ENCODE measurements around the gene SORCS3. TPM values are rescaled to one million over a fixed set of nuclear protein-coding genes. Genes with fewer than 3 reads are reported as not detected.

SORCS3 gene
- total RNA-seq, 3 donors from 2014 or later, result 0.60 TPM; not detected in 2

DNA sequence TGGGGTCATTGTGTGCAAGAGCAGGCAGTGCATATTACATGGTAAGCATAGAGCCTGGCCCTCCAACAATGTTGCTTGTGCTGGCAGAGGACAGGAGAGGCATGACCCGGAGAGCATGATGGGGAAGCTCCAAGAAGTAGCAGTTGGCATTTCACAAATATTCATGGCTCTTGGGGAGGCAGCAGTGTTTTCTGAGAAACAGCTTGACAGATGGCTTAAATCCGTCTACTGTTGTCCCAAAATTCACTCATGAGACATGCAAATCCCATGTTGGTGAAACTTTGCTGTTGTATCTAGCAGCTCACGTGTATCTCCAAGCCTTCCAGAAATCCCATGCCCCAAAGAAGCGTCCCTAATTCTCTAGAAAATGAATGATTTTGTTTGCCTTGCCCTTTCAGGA is 487.0 kb downstream of the SORCS3 start:
- no peaks in the 10 kb centered on the region for H3K36me3 ChIP-seq (ENCODE audit: low read depth)
- H3K4me3 ChIP-seq, result no peak overlapping the region
- H3K4me1 ChIP-seq (ENCODE audit: low read depth), result no peaks in the 10 kb centered on the region
- H3K9me3 ChIP-seq, result no peaks in the 10 kb centered on the region
- ATAC-seq (no peak), DNase-seq (no peak)
- TF ChIP-seq, protein P1, sequence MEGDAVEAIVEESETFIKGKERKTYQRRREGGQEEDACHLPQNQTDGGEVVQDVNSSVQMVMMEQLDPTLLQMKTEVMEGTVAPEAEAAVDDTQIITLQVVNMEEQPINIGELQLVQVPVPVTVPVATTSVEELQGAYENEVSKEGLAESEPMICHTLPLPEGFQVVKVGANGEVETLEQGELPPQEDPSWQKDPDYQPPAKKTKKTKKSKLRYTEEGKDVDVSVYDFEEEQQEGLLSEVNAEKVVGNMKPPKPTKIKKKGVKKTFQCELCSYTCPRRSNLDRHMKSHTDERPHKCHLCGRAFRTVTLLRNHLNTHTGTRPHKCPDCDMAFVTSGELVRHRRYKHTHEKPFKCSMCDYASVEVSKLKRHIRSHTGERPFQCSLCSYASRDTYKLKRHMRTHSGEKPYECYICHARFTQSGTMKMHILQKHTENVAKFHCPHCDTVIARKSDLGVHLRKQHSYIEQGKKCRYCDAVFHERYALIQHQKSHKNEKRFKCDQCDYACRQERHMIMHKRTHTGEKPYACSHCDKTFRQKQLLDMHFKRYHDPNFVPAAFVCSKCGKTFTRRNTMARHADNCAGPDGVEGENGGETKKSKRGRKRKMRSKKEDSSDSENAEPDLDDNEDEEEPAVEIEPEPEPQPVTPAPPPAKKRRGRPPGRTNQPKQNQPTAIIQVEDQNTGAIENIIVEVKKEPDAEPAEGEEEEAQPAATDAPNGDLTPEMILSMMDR (IDR thresholded peaks at IDR 0.05), result no peak
- intact Hi-C loops (cut with DNase I, micrococcal nuclease), result no loop called here

GRCh38 chr10:105138358-105138757 is 497.3 kb downstream of the SORCS3 start:
- Histone ChIP-seq H3K36me3 (ENCODE audit: low read depth) (no peaks in the 10 kb centered on the region), H3K4me3 (no peak overlapping the region), H3K9me3 (no peaks in the 10 kb centered on the region), H3K4me1 (ENCODE audit: low read depth) (no peaks in the 10 kb centered on the region)
- ATAC-seq (no peak), DNase-seq (no peak)
- TF ChIP-seq, protein P1 (IDR thresholded peaks at IDR 0.05), result no peak
- intact Hi-C loops (cut with DNase I, micrococcal nuclease), result no loop called here

DNA sequence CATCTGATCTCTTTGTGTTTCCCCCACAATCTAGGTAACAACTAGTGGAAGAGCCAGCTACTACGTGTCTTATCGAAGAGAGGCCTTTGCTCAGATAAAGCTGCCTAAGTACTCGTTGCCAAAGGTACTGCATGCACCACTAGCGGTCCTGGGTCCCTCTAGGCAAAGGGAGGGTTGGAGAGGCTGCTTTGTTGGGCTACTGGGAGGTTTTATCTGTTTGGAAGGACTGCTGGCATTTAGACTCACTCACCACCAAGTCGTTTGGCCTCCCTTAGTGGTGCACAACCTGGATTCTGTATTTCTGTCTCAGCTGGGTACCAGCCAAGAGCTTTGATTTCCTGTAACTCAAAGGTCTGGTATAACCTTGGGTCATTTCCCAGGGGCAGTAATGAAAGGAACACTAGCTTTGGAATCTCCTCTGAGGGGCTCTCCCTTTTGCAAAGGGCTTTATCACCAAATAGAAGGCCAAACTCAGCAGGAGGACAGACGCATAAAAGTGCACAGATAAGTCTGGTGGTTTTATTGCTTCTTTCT is 498.3 kb downstream of the SORCS3 start:
- DNase-seq (no peak), ATAC-seq (no peak)
- intact Hi-C loops (cut with DNase I, micrococcal nuclease), result no loop called here
- no peaks in the 10 kb centered on the region for H3K9me3 ChIP-seq
- TF ChIP-seq, protein P1 (IDR thresholded peaks at IDR 0.05), result no peak
- H3K4me1 ChIP-seq (ENCODE audit: low read depth), result no peaks in the 10 kb centered on the region
- no peaks in the 10 kb centered on the region for H3K36me3 ChIP-seq (ENCODE audit: low read depth)
- no peak overlapping the region for H3K4me3 ChIP-seq

GRCh38 chr10:105140600-105140999 is 499.5 kb downstream of the SORCS3 start:
- no peaks in the 10 kb centered on the region for H3K4me1 ChIP-seq (ENCODE audit: low read depth)
- TF ChIP-seq, protein P1 (IDR thresholded peaks at IDR 0.05), result no peak
- H3K4me3 ChIP-seq, result no peak overlapping the region
- DNase-seq (no peak), ATAC-seq (no peak)
- H3K9me3 ChIP-seq, result no peaks in the 10 kb centered on the region
- intact Hi-C loops (cut with DNase I, micrococcal nuclease), result no loop called here
- H3K36me3 ChIP-seq (ENCODE audit: low read depth), result no peaks in the 10 kb centered on the region

DNA sequence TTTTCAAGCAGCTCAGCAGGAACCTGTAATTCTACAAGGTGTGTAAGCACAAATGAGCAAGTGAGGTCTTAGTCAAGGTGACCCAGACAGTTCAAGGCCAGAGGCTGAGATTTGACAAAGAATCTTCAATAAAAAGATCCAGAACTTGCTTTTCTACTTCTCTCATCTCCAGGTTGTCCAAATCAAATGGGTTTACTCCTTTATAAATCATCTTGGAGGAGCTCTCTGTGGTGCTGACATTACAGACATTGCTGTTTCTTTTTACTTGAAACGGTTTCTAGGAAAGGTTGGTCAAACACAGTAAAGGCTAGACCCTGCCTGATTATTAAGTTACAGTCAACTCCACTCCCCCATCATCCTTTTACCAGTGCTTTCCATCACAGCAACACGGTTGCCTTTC is 504.6 kb downstream of the SORCS3 start:
- DNase-seq (no peak), ATAC-seq (no peak)
- Histone ChIP-seq H3K9me3 (no peaks in the 10 kb centered on the region), H3K4me1 (ENCODE audit: low read depth) (no peaks in the 10 kb centered on the region), H3K4me3 (no peak overlapping the region), H3K36me3 (ENCODE audit: low read depth) (no peaks in the 10 kb centered on the region)
- intact Hi-C loops (cut with DNase I, micrococcal nuclease), result no loop called here
- TF ChIP-seq, protein P1 (IDR thresholded peaks at IDR 0.05), result no peak

DNA sequence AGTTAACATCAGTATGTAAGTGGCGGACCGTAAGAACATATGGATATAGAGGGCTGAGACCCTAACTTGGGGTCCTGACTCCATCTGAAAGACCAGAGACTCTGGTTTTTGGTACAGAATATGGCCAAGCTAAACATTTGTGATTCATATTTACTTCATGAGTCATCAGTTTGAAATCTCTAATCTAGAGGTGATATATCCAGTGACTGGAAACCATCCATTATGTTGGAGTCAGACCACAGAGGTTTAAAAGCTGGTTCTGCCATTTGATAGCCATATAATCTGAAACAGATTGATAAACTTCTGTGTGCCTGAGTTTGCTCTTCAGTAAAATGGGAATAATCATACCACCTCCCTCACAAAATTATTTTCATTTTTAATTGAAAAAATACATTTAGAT is 505.3 kb downstream of the SORCS3 start:
- intact Hi-C loops (cut with DNase I, micrococcal nuclease), result no loop called here
- H3K9me3 ChIP-seq, result no peaks in the 10 kb centered on the region
- TF ChIP-seq, protein P1 (IDR thresholded peaks at IDR 0.05), result no peak
- no peaks in the 10 kb centered on the region for H3K36me3 ChIP-seq (ENCODE audit: low read depth)
- no peaks in the 10 kb centered on the region for H3K4me1 ChIP-seq (ENCODE audit: low read depth)
- DNase-seq, result no peak
- no peak overlapping the region for H3K4me3 ChIP-seq
- no peak for ATAC-seq
